ENCODE measurements around the gene MSMP.

Gene MSMP

DNA sequence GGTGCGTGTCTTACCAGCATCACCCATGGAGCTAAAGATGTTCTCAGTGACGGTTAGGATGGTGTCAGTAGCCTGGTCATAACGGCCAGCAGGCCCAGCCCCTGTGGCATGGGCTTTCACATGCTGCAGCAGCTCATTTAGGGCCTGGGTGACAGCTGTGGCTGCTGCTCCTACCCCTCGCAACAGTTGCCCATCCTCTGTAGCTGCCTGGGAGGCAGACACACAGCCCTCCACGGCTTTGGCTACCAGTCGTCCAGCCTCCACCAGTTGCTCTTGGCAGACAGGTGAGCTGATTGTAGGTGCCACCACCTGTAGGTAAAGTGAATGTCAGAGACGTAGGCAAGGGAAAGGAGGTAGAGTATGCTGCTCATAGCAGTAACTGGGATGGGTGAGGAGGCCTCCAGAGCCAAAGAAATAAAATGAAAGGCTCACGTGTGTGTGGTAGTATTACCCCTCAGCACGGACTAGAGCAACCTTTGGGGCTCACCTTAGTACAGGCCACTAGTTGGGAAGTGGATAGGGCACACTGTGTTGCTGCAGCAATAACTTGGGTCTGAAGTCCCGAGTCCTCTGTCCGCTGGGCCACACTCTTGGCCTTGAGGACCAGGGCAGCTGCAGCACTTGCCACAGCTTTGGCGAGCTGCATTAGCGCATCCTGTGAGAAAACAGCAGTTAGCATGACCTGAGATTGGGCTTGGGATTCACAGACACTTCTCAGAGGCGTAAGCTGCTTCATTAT lies 36.8 kb downstream of the MSMP start:
- TF ChIP-seq, protein P1, sequence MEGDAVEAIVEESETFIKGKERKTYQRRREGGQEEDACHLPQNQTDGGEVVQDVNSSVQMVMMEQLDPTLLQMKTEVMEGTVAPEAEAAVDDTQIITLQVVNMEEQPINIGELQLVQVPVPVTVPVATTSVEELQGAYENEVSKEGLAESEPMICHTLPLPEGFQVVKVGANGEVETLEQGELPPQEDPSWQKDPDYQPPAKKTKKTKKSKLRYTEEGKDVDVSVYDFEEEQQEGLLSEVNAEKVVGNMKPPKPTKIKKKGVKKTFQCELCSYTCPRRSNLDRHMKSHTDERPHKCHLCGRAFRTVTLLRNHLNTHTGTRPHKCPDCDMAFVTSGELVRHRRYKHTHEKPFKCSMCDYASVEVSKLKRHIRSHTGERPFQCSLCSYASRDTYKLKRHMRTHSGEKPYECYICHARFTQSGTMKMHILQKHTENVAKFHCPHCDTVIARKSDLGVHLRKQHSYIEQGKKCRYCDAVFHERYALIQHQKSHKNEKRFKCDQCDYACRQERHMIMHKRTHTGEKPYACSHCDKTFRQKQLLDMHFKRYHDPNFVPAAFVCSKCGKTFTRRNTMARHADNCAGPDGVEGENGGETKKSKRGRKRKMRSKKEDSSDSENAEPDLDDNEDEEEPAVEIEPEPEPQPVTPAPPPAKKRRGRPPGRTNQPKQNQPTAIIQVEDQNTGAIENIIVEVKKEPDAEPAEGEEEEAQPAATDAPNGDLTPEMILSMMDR (IDR thresholded peaks at IDR 0.05; ENCODE audit: insufficient read depth, low read depth, low read length, missing control alignments): no peak
- H3K4me3 ChIP-seq (ENCODE audit: low read length): no peak overlapping the region
- DNase-seq (ENCODE audit: low read depth): no peak

DNA sequence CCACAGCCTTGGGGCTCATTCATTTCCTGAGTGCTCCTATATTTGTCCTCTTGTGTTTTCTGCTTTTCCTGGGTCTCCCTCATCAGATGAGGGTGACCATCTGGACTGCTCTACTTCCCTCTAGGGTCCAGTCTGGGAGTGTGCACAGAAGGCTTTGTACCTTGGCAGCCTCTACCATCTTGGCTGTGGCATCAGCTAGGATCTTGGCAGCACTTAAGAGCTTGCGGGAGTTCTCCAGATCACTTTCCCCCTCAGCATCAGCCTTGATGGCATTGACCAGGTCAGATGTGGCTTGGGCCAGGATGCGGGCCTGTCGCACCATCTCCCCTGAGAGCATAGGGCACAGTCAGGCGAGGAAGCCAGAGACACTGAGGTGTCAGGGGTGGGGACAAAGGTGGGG lies 37.8 kb downstream of the MSMP start:
- TF ChIP-seq, protein P1 (IDR thresholded peaks at IDR 0.05; ENCODE audit: insufficient read depth, low read depth, low read length, missing control alignments): no peak
- DNase-seq (ENCODE audit: low read depth): no peak
- no peak overlapping the region for H3K4me3 ChIP-seq (ENCODE audit: low read length)

DNA sequence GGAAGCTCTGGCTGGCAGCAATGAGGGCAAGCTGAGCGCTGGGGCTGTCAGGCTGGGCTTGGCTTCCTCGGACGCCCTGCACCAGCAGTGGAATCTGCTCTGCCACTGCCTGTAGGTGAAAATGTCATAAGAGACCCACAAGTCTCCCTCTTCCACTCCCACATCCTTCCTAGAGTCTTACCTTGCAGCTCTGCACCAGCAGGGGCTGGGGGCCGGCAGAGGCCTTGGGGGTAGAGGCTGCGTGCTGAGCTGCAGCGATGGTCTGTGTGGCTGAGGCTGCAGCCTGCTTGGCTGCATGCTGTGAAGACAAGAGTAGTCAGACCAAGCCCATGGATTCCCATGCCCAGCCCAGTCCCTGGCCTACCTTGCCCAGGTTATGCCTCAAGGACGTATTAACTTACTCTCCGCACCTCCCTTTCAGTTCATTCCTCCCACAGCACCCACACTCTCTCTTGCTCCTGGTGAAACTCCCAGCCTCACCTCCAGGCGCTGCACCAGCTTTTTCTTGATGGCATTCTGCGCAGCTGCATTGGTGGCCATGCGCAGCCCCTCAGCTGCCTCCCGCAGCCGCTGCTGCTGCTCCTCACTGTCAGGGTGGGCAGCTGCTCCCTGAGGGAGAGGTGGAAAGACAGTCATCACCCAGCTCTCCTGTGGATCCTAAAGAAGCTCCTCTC lies 39.4 kb downstream of the MSMP start:
- no peak for DNase-seq (ENCODE audit: low read depth)
- H3K4me3 ChIP-seq (ENCODE audit: low read length): no peak overlapping the region
- TF ChIP-seq, protein P1 (IDR thresholded peaks at IDR 0.05; ENCODE audit: insufficient read depth, low read depth, low read length, missing control alignments): no peak

DNA sequence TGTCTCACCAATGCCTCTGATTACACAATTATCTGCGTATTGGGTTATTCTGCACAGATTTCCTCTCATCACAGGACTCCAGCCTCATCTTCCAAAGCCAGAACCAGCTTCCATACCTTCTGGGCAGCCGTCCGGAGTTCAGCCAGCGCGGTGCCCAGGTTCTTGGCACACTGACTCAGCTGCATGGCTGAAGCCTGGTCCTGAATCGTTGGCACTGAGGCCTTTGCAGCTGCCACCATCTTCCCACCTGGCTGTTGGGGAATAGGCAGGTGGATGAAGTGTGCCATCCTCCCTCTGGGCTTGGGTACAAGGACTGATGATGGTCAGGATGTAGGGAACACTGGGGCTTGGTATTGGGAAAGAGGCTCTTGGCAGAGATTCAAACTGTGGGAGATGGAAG lies 40.0 kb downstream of the MSMP start:
- H3K4me3 ChIP-seq (ENCODE audit: low read length): no peak overlapping the region
- TF ChIP-seq, protein P1 (IDR thresholded peaks at IDR 0.05; ENCODE audit: insufficient read depth, low read depth, low read length, missing control alignments): no peak
- no peak for DNase-seq (ENCODE audit: low read depth)

DNA sequence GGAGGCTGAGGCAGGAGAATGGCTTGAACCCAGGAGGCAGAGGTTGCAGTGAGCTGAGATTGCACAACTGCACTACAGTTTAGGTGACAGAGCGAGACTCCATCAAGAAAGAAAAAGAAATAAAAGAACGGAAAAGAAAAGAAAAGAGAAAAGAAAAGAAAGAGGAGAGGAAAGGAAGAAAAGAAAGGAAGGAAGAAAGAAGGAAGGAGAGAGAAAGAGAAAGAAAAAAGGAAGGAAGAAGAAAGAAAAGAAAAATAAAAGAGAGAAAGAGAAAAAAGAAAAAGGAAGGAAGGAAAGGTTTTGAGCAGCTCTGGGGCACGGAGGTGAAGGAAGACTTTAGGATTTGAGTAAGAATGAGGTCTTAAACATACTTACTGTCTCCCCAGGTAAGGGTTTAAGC lies 40.5 kb downstream of the MSMP start:
- DNase-seq (ENCODE audit: low read depth): no peak
- TF ChIP-seq, protein P1 (IDR thresholded peaks at IDR 0.05; ENCODE audit: insufficient read depth, low read depth, low read length, missing control alignments): no peak
- no peak overlapping the region for H3K4me3 ChIP-seq (ENCODE audit: low read length)

DNA sequence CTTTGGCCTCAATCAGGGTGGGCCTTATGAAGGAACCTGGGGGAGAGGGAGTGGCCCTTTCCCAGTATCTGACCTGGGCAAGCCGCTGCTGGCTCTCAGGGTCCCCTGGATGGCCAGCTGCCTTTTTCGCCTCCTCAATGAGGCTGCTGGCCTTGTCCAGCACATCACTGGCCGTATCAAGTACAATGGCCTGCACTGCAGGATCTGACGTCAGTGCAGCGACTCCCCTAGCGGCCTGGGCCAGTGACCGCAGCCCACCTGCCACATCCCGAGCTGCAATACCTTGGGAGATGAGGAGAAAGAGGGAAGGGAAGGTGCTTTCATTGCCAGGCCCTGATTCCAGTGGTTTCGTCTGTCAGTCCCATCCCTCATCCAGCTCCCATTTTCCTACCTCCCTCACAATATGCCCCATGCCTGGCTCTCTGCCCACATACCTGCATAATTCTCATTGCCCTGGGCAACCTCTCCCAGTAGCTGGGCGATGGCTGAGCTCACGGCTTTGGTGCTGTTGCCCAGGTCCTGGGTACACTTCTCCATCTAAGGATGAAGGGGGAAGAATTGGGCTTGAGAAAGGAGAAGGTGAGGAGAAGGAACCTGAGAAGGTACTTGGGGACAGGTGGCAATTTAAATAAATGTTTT lies 41.2 kb downstream of the MSMP start:
- H3K4me3 ChIP-seq (ENCODE audit: low read length): no peak overlapping the region
- no peak for DNase-seq (ENCODE audit: low read depth)
- TF ChIP-seq, protein P1 (IDR thresholded peaks at IDR 0.05; ENCODE audit: insufficient read depth, low read depth, low read length, missing control alignments): no peak
